ENCODE measurements around the gene RARRES1. TPM values are rescaled to one million over a fixed set of nuclear protein-coding genes. Genes with fewer than 3 reads are reported as not detected.

RARRES1 gene
- polyA plus RNA-seq, 1 experiment, result 2.0 TPM

- Histone ChIP-seq H3K27me3 (ENCODE audit: control insufficient read depth, insufficient read depth, low read length) (no peaks in the 10 kb centered on the region), H3K36me3 (ENCODE audit: control insufficient read depth, insufficient read depth, low read length) (peaks cover 7% of the 10 kb centered on the region; the same call in 1 of the 2 replicates), H3K4me3 (ENCODE audit: low read depth, low read length) (no peak overlapping the region)
- peak; percentile 30 for DNase-seq (ENCODE audit: low read depth)
- CTCF ChIA-PET, result interaction anchor here (0.8 to 1.9 kb wide), 6 partner anchors 10 to 100 kb away, joined by 3 to 8 read pairs (median 4); no protein-coding TSS in a partner anchor
- POLR2A ChIA-PET, result no interaction called here
- TF ChIP-seq CTCF (IDR thresholded peaks at IDR 0.05; ENCODE audit: insufficient read depth, low read depth, low read length), result no peak
Measured at GRCh38 chr3:158742871-158743663, 10.8 kb upstream of the RARRES1 start.

- Histone ChIP-seq H3K4me3 (ENCODE audit: low read depth, low read length) (no peak overlapping the region), H3K36me3 (ENCODE audit: control insufficient read depth, insufficient read depth, low read length) (peaks cover 7% of the 10 kb centered on the region; the same call in 1 of the 2 replicates), H3K27me3 (ENCODE audit: control insufficient read depth, insufficient read depth, low read length) (no peaks in the 10 kb centered on the region)
- DNase-seq (ENCODE audit: low read depth), result no peak
- ChIA-PET POLR2A (no interaction called here), CTCF (interaction anchor here (2.0 kb wide), 1 partner anchor 52 kb away, joined by 7 read pairs; no protein-coding TSS in a partner anchor)
- no peak for TF ChIP-seq CTCF (IDR thresholded peaks at IDR 0.05; ENCODE audit: insufficient read depth, low read depth, low read length)
Measured at GRCh38 chr3:158739661-158740060, 7.4 kb upstream of the RARRES1 start.

GRCh38 chr3:158739078-158739477 lies 6.8 kb upstream of the RARRES1 start:
- no peak for DNase-seq (ENCODE audit: low read depth)
- TF ChIP-seq CTCF (IDR thresholded peaks at IDR 0.05; ENCODE audit: insufficient read depth, low read depth, low read length), result no peak
- ChIA-PET POLR2A (no interaction called here), CTCF (interaction anchor here (1.1 to 2.0 kb wide), 2 partner anchors 12 to 53 kb away, joined by 4 to 7 read pairs; no protein-coding TSS in a partner anchor)
- Histone ChIP-seq H3K27me3 (ENCODE audit: control insufficient read depth, insufficient read depth, low read length) (no peaks in the 10 kb centered on the region), H3K4me3 (ENCODE audit: low read depth, low read length) (no peak overlapping the region), H3K36me3 (ENCODE audit: control insufficient read depth, insufficient read depth, low read length) (0 out of 2 replicates have a peak, but pooled peaks cover 4% of the 10 kb centered on the region)

GRCh38 chr3:158738653-158739052 lies 6.4 kb upstream of the RARRES1 start:
- H3K4me3 ChIP-seq (ENCODE audit: low read depth, low read length), result no peak overlapping the region
- ChIA-PET POLR2A (no interaction called here), CTCF (interaction anchor here (1.1 to 2.0 kb wide), 2 partner anchors 11 to 53 kb away, joined by 4 to 7 read pairs; no protein-coding TSS in a partner anchor)
- DNase-seq (ENCODE audit: low read depth), result no peak
- 0 out of 2 replicates have a peak, but pooled peaks cover 1% of the 10 kb centered on the region for H3K36me3 ChIP-seq (ENCODE audit: control insufficient read depth, insufficient read depth, low read length)
- TF ChIP-seq CTCF (IDR thresholded peaks at IDR 0.05; ENCODE audit: insufficient read depth, low read depth, low read length), result no peak
- no peaks in the 10 kb centered on the region for H3K27me3 ChIP-seq (ENCODE audit: control insufficient read depth, insufficient read depth, low read length)

- Histone ChIP-seq H3K36me3 (ENCODE audit: control insufficient read depth, insufficient read depth, low read length) (0 out of 2 replicates have a peak, but pooled peaks cover 1% of the 10 kb centered on the region), H3K27me3 (ENCODE audit: control insufficient read depth, insufficient read depth, low read length) (no peaks in the 10 kb centered on the region), H3K4me3 (ENCODE audit: low read depth, low read length) (no peak overlapping the region)
- no peak for DNase-seq (ENCODE audit: low read depth)
- ChIA-PET POLR2A (no interaction called here), CTCF (interaction anchor here (1.1 to 2.0 kb wide), 2 partner anchors 11 to 54 kb away, joined by 4 to 7 read pairs; no protein-coding TSS in a partner anchor)
- TF ChIP-seq CTCF (IDR thresholded peaks at IDR 0.05; ENCODE audit: insufficient read depth, low read depth, low read length), result no peak
Measured at GRCh38 chr3:158737976-158738615, 5.8 kb upstream of the RARRES1 start.
